ENCODE measurements around the gene ARMH3. TPM values are rescaled to one million over a fixed set of nuclear protein-coding genes. Genes with fewer than 3 reads are reported as not detected.

ARMH3 gene
- total RNA-seq, 1 donor from 2014 or later, result 20.0 TPM

- peak; percentile 9 for DNase-seq
Observed at GRCh38 chr10:101938305-101939007, 117.5 kb downstream of the ARMH3 start.

DNA sequence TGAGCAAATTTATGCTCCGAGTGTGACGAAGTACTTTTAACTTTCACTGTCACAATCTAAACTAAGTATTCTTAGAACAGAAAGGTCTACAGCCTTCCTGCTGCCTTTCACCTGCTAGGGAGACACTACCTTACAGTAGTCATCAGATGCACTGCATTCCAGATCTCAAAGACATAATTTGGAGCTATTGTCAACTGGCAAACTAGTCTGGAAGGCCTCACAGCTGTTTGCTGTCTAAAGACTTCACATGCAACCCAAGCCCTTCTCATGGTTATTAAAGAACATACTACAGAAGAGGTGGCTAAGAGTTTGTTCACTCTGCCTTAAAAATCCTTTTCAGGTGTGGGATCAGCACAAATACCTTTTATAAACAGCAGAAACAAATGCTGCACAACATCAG lies 120.5 kb downstream of the ARMH3 start:
- DNase-seq, result peak; percentile 32

DNA sequence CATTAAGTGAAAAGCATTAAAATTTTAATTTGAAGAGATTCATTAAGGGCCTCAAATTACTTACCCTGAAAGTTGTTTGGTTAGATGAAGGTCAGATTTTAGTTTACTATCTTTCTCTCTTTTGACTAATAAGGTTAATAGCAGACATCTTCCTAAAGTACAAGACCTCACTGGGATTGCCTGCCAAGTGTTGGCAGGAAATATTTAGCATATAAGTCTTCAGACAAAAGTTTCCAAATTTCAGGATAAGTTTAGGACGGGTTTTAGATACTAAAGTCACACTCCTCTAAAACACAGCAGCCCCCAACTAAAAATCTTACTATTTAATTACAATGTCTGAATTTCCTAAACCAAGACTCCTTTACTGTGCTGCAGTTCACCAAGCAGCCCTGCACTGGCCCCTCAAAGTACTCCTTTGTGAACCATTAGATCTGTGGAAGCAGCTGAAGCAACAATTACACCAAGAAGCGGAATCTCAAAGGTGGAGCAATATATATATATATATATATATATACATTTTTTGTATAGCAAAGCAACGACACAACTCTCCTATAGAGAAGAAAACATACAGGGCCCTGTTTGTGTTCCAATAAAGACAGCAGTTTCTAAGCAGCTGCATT lies 121.2 kb downstream of the ARMH3 start:
- DNase-seq, result peak; percentile 27

DNA sequence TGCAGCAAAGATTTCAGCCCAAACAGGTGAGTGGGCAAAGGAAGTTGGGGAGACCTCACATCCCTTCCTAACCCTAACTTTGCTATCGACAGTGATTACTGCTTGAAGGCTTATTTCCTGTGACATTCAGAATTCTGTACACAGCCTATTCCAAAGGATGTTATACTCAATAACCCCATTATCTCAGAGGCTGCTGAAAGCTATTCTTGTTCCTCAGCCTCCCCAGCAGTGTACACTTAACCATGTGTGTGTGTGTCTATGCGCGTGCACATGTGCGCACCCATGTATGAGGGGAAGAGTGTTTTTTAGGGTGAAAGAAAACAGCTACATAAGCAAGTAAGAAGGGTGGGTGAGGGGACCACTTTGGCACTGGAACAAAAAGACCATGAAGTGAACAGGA lies 122.0 kb downstream of the ARMH3 start:
- no peak for DNase-seq

GRCh38 chr10:101932183-101932582 lies 123.8 kb downstream of the ARMH3 start:
- DNase-seq, result no peak

GRCh38 chr10:101925027-101925426 lies 130.9 kb downstream of the ARMH3 start:
- DNase-seq, result no peak

DNA sequence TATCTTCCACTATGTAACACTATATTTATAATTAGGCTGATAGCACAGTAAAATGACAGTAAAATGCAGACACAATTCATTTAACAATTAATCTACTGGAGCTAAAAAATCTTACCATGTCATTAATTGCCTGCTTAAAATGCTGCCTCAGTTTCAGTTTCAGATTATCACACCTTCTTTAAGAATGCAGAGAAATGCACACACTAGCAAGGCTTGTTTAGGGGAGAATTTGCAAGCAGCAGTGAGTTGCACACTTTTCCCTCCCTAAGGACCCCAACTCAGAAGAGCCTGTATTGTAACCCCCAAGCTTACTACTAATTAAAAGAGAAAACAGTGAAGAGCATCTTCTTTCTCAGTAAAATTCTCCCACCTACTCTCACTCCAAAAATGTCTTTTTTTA lies 132.7 kb downstream of the ARMH3 start:
- no peak for DNase-seq

- DNase-seq, result no peak
Observed at GRCh38 chr10:101922846-101923245, 133.1 kb downstream of the ARMH3 start.

- no peak for DNase-seq
Observed at GRCh38 chr10:101920546-101920945, 135.4 kb downstream of the ARMH3 start.

GRCh38 chr10:101919026-101919770 lies 136.8 kb downstream of the ARMH3 start:
- no peak for DNase-seq

DNA sequence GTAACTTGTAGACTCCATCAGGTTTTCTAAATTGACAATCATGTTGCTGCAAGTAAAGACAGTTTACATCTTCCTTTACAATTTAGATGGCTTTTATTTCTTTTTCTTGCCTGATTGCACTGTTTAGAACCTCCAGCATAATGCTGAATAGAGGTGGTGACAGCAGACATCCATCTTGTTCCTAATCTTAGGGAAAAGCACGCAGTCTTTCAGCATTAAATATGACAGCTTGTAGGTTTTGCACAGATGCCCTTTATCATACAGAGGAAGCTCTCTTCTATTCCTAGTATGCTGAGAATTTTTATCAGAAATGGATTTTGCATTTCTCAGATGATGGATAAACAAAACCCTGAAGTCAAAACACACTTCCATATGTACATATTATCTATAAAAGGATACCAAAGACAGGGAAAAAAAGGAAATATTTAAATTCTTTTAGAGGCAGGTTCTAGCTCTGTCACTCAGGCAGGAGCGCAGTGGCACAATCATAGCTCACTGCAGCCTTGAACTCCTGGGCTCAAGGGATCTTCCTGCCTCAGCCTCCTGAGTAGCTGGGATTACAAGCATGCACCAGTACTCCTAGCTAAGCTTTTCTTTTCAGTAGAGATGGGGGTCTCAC lies 143.3 kb downstream of the ARMH3 start:
- DNase-seq, result no peak

GRCh38 chr10:101906586-101907183 lies 149.3 kb downstream of the ARMH3 start:
- no peak for DNase-seq

- DNase-seq, result no peak
Observed at GRCh38 chr10:101905251-101905650, 150.7 kb downstream of the ARMH3 start.

- peak; percentile 96 for DNase-seq
Observed at GRCh38 chr10:101903827-101904550, 152.0 kb downstream of the ARMH3 start.

- DNase-seq, result no peak
Observed at GRCh38 chr10:101902820-101903145, 153.2 kb downstream of the ARMH3 start.

GRCh38 chr10:101902032-101902819 lies 153.7 kb downstream of the ARMH3 start:
- no peak for DNase-seq

- peak; percentile 33 for DNase-seq
Observed at GRCh38 chr10:101901340-101901739, 154.6 kb downstream of the ARMH3 start.

GRCh38 chr10:101897633-101898032 lies 158.3 kb downstream of the ARMH3 start:
- peak; percentile 35 for DNase-seq

DNA sequence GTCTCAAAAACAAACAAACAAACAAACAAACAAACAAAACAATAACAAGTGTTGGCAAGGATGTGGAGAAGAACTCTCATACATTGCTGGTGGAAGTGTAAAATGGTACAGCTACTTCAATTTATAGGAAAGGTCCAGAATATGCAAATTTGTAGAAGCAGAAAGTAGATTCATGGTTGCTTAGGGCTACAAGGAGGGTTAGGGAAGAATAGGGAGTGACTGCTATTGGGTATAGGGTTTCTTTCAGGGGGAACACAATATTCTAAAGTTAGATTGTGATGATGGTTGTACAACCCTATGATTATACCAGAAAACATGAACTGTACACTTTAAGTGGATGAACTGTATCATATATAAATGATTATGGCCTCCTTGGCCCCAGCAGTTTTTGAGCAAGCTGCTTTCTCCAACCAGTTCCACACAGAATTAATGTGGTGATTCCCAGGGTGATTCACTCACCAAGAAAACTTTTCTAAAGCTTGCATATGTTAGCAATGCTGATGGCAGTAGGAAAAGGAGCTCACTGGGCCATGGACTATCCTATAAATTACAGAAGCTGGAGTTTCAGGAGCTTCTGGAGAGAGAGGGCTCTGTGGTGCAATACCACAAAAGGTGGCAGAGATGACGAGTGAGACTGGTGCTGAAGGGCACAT lies 159.6 kb downstream of the ARMH3 start:
- DNase-seq, result no peak

DNA sequence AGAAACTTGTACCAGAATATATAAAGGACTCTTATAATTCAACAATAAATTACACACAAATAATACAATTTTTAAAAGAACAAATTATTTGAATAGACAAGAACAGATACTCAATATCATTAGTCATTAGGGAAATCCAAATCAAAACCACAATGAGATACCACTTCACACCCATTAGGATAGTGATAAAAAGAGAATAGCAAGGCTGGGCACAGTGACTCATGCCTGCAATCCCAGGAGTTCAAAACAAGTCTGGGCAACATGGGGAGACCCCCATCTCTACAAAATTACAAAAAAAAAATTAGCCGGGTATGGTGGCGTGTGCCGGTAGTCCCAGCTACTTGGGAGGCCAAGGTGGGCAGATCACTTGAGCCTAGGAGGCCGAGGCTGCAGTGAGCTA lies 160.2 kb downstream of the ARMH3 start:
- DNase-seq, result no peak

GRCh38 chr10:101894742-101895141 lies 161.2 kb downstream of the ARMH3 start:
- DNase-seq, result no peak

Data from tongue (tissue), 2 donors.